Keratinocyte (primary cell): ENCODE results near the gene TINAG. TPM values are rescaled to one million over a fixed set of nuclear protein-coding genes. Genes with fewer than 3 reads are reported as not detected.

Source experiments
- DNase-seq: peaks from one replicate; pipeline ENCODE4 v3.0.0-alpha.2; 2011; ENCODE audit warnings: low read depth, missing footprints, low spot score
- FAIRE-seq: peaks from 2 replicates; lab custom pipeline; 2011; peaks lifted over from hg19 to GRCh38; lab: Jason Lieb, UNC
- H2AFZ ChIP-seq: 2 replicates; pipeline ENCODE4 v1.6.0; 2012; ENCODE audit warnings: low read length, control low read depth, inconsistent platforms; ENCODE audit not compliant: control insufficient read depth
- H3K27ac ChIP-seq: 2 replicates; pipeline ENCODE4 v1.5.1; 2011; ENCODE audit warnings: low read length; ENCODE audit not compliant: control insufficient read depth, insufficient read depth
- H3K27me3 ChIP-seq: 3 replicates; pipeline ENCODE4 v1.6.0; 2011; ENCODE audit warnings: low read length; ENCODE audit not compliant: control insufficient read depth, insufficient read depth; ENCODE audit errors: extremely low read depth
- H3K36me3 ChIP-seq, 2 experiments: 2 replicates in 1 of 2; 3 replicates in 1 of 2; pipeline ENCODE4 v1.5.1; 2011; ENCODE audit warnings: low read length in 2 of 2, mild to moderate bottlenecking in 1 of 2; ENCODE audit not compliant: control insufficient read depth in 2 of 2, insufficient read depth in 2 of 2; ENCODE audit errors: extremely low read depth in 1 of 2
- H3K4me1 ChIP-seq: 3 replicates; pipeline ENCODE4 v1.5.1; 2011; ENCODE audit warnings: low read length; ENCODE audit not compliant: control insufficient read depth, insufficient read depth; ENCODE audit errors: extremely low read depth
- H3K4me2 ChIP-seq: 3 replicates; pipeline ENCODE4 v1.6.0; 2011; ENCODE audit warnings: low read depth, low read length; ENCODE audit not compliant: control insufficient read depth, insufficient read depth; ENCODE audit errors: extremely low read depth
- H3K4me3 ChIP-seq, 3 experiments: fragments of 200-600 bp in 1 of 3; sonication (generic) in 1 of 3; 2 replicates in 2 of 3; 3 replicates in 1 of 3; pipeline ENCODE4 v1.5.1; 2011 to 2016; ENCODE audit warnings: low read length in 3 of 3, mild to moderate bottlenecking in 3 of 3, control low read depth in 2 of 3, inconsistent platforms in 1 of 3, low read depth in 1 of 3, mixed read lengths in 1 of 3, mixed run types in 1 of 3, moderate library complexity in 1 of 3; ENCODE audit not compliant: control insufficient read depth in 2 of 3, insufficient read depth in 2 of 3; ENCODE audit errors: extremely low read depth in 1 of 3
- H3K79me2 ChIP-seq: 2 replicates; pipeline ENCODE4 v1.6.0; 2012; ENCODE audit warnings: low read length; ENCODE audit not compliant: control insufficient read depth, insufficient read depth
- H3K9ac ChIP-seq: 3 replicates; pipeline ENCODE4 v1.6.0; 2011; ENCODE audit warnings: low read length; ENCODE audit not compliant: control insufficient read depth, insufficient read depth; ENCODE audit errors: extremely low read depth
- H3K9me1 ChIP-seq: 3 replicates; pipeline ENCODE4 v1.6.0; 2011; ENCODE audit warnings: low read length; ENCODE audit not compliant: control insufficient read depth, insufficient read depth; ENCODE audit errors: extremely low read depth
- H3K9me3 ChIP-seq: 2 replicates; pipeline ENCODE4 v1.5.1; 2012; ENCODE audit warnings: low read depth, low read length; ENCODE audit not compliant: control insufficient read depth
- H4K20me1 ChIP-seq: 3 replicates; pipeline ENCODE4 v1.6.0; 2011; ENCODE audit warnings: low read length; ENCODE audit not compliant: control insufficient read depth, insufficient read depth; ENCODE audit errors: extremely low read depth
- EZH2 ChIP-seq: IDR thresholded peaks from one replicate; pipeline ENCODE4 v1.6.1; 2012; ENCODE audit warnings: inconsistent platforms, mild to moderate bottlenecking, low read length, moderate library complexity
- dilution Hi-C: fragments of 300-500 bp; cut with MboI; formaldehyde crosslinking; loops from one replicate; pipeline ENCODE4 v1.7.0; 2020; ENCODE audit warnings: low sequenced_read_pairs; ENCODE audit not compliant: extremely low pct_ligation_motif_present
- polyA plus RNA-seq, 5 experiments: library from polyadenylated mRNA; depleted of rRNA in 3 of 5; stranded (reverse) in 3 of 5; stranded (forward) in 1 of 5; unstranded in 1 of 5; fragments of >200 nt; gene quantifications; 1 replicate in 1 of 5; 2 replicates in 3 of 5; 3 replicates in 1 of 5; pipeline versions ENCODE4 v1.2.1 to v1.2.3, GENCODE V29; 2011 to 2012; ENCODE audit warnings: missing spikeins in 2 of 5, low read depth in 1 of 5, low replicate concordance in 1 of 5
- TF ChIP-seq, protein P1 (sequence below), 3 experiments: IDR thresholded peaks in 1 of 3; conservative IDR thresholded peaks in 1 of 3; optimal IDR thresholded peaks in 1 of 3; 2 replicates in 2 of 3; 3 replicates in 1 of 3; pipeline versions ENCODE3 to v1.5.1; 2011; ENCODE audit warnings: low read length in 3 of 3, mild to moderate bottlenecking in 3 of 3, moderate library complexity in 2 of 3, control low read depth in 1 of 3, inconsistent platforms in 1 of 3; ENCODE audit not compliant: insufficient read depth in 2 of 3; ENCODE audit errors: extremely low read depth in 1 of 3

The TINAG gene
- polyA plus RNA-seq, 1 donor (not counting 4 experiments of a cell fraction or from before 2014, with no cell fraction given), result not detected

GRCh38 chr6:54361188-54361587, 52.9 kb downstream of the TINAG start:
- Histone ChIP-seq H3K4me2 (no peak overlapping the region), H2AFZ (peak overlapping the region; percentile 80), H3K4me1 (peaks cover 9% of the 10 kb centered on the region), H3K36me3 (no peaks in the 10 kb centered on the region), H3K9me3 (no peaks in the 10 kb centered on the region), H3K79me2 (no peaks in the 10 kb centered on the region), H3K27ac (no peak overlapping the region), H4K20me1 (no peaks in the 10 kb centered on the region), H3K9me1 (no peaks in the 10 kb centered on the region), H3K27me3 (no peaks in the 10 kb centered on the region), H3K9ac (no peak overlapping the region), H3K4me3 (no peak overlapping the region)
- no peak for TF ChIP-seq EZH2
- TF ChIP-seq, protein P1, sequence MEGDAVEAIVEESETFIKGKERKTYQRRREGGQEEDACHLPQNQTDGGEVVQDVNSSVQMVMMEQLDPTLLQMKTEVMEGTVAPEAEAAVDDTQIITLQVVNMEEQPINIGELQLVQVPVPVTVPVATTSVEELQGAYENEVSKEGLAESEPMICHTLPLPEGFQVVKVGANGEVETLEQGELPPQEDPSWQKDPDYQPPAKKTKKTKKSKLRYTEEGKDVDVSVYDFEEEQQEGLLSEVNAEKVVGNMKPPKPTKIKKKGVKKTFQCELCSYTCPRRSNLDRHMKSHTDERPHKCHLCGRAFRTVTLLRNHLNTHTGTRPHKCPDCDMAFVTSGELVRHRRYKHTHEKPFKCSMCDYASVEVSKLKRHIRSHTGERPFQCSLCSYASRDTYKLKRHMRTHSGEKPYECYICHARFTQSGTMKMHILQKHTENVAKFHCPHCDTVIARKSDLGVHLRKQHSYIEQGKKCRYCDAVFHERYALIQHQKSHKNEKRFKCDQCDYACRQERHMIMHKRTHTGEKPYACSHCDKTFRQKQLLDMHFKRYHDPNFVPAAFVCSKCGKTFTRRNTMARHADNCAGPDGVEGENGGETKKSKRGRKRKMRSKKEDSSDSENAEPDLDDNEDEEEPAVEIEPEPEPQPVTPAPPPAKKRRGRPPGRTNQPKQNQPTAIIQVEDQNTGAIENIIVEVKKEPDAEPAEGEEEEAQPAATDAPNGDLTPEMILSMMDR (optimal IDR thresholded peaks at IDR 0.05 in 1 of 3, IDR thresholded peaks at IDR 0.05 in 1 of 3, conservative IDR thresholded peaks at IDR 0.05 in 1 of 3; ENCODE audit: extremely low read depth in 1 of 3, insufficient read depth in 2 of 3, low read length in 3 of 3), result no peak
- no peak for FAIRE-seq
- no peak for DNase-seq
- dilution Hi-C loops, result no loop called here

- Histone ChIP-seq H3K4me2 (no peak overlapping the region), H3K27me3 (no peaks in the 10 kb centered on the region), H3K9me3 (no peaks in the 10 kb centered on the region), H3K36me3 (no peaks in the 10 kb centered on the region), H3K79me2 (no peaks in the 10 kb centered on the region), H3K4me1 (peaks cover 12% of the 10 kb centered on the region), H3K9ac (no peak overlapping the region), H3K4me3 (no peak overlapping the region), H2AFZ (peak overlapping the region; percentile 21), H3K9me1 (no peaks in the 10 kb centered on the region), H4K20me1 (no peaks in the 10 kb centered on the region), H3K27ac (no peak overlapping the region)
- TF ChIP-seq, protein P1 (optimal IDR thresholded peaks at IDR 0.05 in 1 of 3, IDR thresholded peaks at IDR 0.05 in 1 of 3, conservative IDR thresholded peaks at IDR 0.05 in 1 of 3; ENCODE audit: extremely low read depth in 1 of 3, insufficient read depth in 2 of 3, low read length in 3 of 3), result no peak
- no peak for TF ChIP-seq EZH2
- DNase-seq (peak; percentile 7), FAIRE-seq (peak; percentile 57)
- dilution Hi-C loops, result no loop called here
These were observed 53.5 kb downstream of the TINAG start for GRCh38 chr6:54361734-54362133.
